NAMALWA (cell line): ENCODE measurements around the gene MAP4K2.

ENCODE experiments used
- DNase-seq: peaks from one replicate; pipeline ENCODE4 v3.0.0-alpha.2; 2015; ENCODE audit warnings: low spot score

Gene MAP4K2

DNA sequence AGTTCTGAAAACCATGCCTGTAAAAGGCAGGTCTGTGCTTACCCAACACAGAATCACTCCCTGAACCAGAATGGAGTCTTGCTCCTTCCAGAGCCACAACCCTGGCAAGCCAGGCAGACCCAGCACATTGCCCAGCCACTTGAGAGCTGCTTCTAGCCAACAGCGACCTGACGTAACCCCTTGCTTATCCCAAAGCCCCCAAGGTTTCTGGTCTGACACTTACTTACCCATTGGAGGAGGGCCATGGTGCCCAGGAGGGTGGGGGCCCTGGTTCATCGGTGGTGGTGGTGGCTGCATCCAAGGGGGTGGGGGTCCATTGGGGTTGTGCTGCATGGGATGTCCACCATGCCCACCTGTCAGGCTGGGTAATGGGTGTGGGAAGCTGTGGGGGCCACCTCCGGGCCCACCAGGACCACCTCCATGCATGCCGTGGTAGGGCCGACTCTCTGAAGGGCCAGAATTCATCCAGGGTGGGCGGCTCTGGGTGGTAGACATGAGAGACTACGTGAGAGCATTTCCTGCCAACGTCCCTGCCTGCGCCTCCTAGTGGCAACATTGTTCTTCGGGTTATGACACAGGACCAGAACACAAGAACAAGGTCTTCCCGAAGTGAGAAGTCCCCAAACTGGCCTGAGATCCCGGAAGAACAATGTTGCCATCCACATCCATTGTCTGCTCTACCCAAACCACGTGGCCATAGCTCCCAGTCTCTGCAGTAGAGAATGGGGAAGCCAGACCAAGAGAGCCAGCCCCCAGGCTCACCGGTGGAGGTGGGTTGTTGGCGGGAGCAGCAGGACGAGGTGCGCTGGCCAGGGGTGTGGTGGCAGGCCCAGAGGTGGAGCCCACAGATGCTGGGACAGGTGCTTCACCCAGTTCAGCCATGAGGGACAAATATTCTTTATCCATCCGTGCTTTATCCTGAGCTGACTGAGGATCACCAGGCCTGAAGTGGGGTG, 35.4 kb downstream of the MAP4K2 start:
- DNase-seq, result peak; percentile 81

- no peak for DNase-seq
Measured at GRCh38 chr11:64766881-64767280, 36.1 kb downstream of the MAP4K2 start.

- no peak for DNase-seq
Measured at GRCh38 chr11:64765851-64766665, 37.0 kb downstream of the MAP4K2 start.

DNA sequence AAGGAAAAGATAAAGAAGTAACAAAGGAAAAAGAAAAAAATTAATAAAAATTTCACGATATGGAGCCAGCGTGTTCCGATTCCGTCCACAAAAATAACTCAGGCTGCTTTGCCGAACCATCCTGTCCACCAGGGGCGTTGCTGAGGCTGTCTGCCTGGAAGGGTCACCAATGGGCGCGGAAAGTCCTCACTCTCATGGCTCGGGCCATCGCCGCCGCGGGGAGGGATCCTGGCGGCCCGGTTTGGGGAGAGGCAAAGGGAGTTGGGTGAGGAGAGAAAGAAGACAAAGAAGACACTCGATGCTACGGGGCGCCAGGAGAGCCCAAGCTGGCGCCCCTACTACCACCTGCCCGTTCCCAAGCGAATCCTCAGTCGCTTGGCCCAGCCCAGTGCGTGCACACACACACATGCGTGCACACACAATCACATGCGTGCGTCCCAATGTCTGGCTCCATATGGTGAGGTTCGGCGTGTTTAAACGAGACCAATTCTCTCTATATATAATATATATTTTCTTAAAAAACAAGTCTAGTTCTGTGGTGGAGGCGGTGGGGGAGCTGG, 37.6 kb downstream of the MAP4K2 start:
- DNase-seq, result no peak

DNA sequence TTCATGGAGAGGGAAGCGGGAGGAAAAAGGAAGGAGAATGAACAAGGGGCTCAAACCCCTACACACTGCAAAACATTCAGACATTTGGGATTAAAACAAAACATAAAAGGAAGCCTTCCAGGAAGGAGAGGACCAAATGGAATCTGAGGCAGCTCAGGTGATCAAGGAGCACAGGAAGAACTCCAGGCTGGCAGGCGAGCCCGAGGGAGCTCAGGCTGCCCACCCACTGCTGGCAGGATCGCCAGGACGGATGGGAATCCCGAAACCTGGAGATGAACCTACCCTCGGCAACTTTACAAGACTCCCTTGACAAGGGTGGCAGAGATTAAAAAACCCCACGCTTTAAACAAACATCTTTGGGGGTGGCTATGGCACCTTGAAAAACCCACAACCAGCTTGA, 38.3 kb downstream of the MAP4K2 start:
- no peak for DNase-seq

DNA sequence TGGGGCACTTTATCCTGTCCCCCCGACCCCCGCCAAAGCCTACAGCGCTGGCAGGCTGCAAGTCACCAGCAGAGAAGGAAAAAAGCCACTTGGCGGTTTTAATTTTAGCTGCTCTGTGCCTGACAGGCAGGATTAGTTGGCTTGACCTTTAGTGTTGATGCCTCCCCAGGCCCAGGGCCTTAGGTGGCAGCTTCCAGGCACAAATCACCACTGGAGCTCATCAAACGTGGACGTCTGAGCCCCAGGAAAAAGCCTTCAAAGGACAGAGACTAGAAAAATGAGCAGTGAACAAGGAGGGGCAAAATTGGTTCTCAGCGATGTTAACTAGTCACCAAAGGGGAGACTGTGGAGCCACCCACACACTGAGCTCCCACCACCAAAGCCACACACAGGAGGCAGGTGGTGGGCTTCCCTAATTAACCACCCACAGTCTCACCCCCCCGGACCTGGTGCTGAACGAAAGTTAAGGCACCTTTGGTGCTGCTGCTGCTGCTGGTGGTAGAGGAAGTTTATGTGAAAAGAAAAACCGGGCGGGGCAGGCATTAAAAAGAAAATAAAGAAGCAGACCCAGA, 38.9 kb downstream of the MAP4K2 start:
- no peak for DNase-seq

- DNase-seq, result no peak
Measured at GRCh38 chr11:64763526-64764039, 39.4 kb downstream of the MAP4K2 start.

DNA sequence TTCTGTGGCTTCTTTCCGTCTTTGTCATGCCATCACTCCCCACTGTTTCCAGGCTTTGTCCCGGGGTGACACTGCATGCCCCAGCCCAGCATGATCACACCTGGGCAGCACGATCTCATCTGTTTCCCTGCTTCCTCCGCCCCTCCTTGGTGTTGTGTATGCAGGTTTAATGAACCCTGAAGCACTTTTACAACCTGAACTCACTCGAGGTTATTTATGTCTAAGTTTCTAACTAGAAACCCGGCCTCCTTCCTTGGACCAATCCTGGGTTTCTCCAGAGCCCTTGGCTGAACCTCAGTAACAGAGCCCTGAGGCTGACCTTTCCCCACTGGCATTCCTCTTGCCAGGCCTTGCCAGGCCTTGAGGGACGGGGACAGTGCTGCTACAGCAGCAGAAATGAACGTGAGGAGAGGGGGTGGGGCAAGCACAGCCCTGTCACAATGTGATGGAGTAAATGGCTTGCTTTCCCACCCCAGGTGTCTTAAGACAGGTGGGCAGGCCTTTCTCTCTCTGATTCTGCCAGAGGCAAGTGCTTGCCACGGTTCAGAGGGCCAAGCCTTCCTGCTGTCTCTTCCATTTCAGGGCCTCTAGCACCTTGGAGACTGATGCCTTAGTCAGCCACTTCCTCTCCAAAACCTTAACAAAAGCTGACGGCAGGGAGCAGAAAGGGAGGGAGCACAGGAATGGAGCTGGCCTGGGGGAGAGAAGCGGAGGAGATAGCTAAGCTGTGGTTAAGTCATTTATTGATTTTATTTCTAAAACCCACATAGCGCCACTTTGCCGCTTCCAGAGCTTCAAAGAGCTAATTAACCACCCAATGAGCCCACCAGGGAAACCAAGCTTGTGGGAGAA, 40.1 kb downstream of the MAP4K2 start:
- peak; percentile 58 for DNase-seq

GRCh38 chr11:64762277-64762673, 40.7 kb downstream of the MAP4K2 start:
- DNase-seq, result no peak

GRCh38 chr11:64760759-64761420, 42.1 kb downstream of the MAP4K2 start:
- DNase-seq, result no peak

GRCh38 chr11:64759722-64760719, 43.0 kb downstream of the MAP4K2 start, which contains the start of gene PYGM:
Gene PYGM (minus strand): TSS chr11:64759974. CDS start chr11:64759898, 76 bp downstream.
- no peak for DNase-seq

- DNase-seq, result no peak
Measured at GRCh38 chr11:64759131-64759721, 43.8 kb downstream of the MAP4K2 start.

DNA sequence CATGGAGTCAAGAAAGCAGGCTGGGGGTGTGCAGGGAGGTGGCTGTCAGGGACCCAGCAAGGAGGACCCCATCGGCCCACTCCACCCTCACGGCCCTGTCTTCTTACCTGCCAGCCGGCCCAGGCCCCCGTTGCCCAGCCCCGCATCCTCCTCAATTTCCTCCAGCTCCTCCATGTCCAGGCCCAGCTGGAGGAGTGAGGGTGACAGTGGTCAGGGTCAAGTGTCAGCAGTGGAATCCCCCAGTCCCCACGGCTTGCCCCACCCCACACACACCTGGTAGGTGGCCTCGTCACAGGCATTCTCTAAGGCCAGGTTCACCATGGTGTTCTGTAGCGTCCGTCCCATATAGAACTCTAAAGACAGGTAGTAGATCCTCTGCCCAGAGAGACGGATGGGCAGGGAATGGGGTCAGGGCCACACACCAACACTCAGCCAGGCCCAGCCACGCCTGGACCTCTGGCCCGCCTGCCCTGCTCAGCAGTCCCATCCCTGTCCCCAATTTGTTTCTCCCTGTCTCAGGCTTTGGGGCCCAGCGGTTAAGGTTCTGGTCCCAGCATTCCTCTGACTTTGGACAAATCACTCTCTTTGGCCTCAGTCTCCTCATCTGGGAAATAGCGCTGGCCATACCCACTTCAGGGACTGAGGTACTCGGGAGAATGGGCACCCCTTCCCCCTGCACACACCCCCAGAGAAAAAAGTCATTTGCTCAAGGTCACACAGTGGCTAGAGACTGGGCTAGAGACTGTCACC, 44.5 kb downstream of the MAP4K2 start:
- no peak for DNase-seq

DNA sequence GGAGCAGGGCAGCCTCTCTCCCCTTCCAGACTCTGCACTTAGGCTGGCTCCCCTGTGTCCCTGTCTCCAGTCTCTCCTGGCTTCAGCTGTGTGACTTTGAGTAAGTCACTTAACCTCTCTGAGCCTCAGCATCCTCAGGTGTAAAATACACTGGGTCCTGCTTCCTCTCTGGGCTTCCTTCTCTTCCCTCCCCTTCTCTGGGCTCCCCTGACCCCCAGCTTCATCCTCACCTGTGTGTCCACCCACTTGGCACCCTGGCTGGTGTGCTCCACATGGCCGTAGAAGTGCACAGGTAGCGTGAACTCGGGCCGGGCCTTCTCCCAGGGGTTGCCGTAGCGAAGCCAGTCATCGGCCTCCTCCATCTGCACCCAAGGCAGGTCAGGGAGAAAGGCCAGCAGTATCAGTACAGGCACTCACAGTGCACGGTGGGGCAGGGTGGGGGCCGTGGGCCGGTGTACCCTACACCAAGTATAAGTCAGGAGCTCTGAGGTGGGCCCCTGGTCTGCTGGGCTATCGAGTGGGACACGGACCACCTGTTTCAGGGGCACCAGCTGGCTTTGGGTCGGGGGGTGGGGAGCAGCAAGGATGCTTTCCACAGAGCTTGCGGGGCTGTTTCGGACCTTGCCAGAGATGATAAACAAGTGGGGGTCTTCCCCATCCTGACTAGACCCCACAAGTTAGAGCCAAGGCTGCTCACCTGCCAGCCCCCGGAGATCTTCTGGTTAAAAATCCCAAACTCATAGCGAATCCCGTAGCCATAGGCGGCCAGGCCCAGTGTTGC, 45.3 kb downstream of the MAP4K2 start:
- DNase-seq, result no peak

DNA sequence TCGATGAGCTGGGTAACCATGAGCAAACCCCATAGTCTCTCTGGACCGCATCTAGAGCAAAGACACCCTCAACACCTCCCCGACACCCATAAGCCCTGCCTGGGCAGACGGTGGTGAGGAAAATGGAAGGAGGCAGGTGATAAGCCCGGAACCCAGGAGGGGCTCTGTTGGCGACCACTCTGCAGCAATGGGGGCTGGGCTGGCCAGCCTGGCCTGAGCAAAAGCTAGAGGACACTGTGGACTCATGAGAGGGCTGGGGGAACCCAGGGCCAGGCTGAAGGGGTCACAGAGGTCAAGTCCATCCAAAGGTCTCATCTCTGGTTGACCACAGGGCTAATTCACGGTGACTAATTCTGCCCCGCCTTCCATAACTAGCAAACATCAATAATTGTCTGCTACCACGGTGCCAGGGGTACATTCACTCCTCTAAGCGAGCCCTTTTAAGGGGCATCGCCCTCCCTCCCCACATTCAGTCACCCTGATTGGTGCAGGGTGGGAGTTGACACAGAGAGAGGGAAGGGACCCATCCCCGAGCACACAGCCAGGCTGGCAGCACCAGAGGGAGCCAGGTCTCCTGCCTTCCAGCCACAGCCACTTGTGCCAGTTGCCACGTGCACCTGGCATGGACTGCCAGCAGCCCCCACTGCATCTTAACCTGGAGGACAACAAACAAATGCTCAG, 47.2 kb downstream of the MAP4K2 start:
- no peak for DNase-seq

- DNase-seq, result no peak
Measured at GRCh38 chr11:64754919-64755662, 47.9 kb downstream of the MAP4K2 start.
